Endothelial cell (in vitro differentiated cells): Measurements from ENCODE around the gene LMAN1. TPM values are rescaled to one million over a fixed set of nuclear protein-coding genes. Genes with fewer than 3 reads are reported as not detected.

Experiments
- DNase-seq: peaks from one replicate; pipeline ENCODE4 v3.0.0; 2021; ENCODE audit warnings: low spot score
- H3K27ac Mint-ChIP-seq: one replicate; pipeline ENCODE4 v1.8.0; 2021; ENCODE audit warnings: mixed read lengths, inconsistent platforms; ENCODE audit not compliant: unreplicated experiment
- H3K27me3 Mint-ChIP-seq: one replicate; pipeline ENCODE4 v1.8.0; 2021; ENCODE audit warnings: mild to moderate bottlenecking, moderate library complexity, mixed read lengths, inconsistent platforms; ENCODE audit not compliant: unreplicated experiment
- H3K36me3 Mint-ChIP-seq: one replicate; pipeline ENCODE4 v1.8.0; 2021; ENCODE audit warnings: mild to moderate bottlenecking, low read depth, mixed read lengths, inconsistent platforms; ENCODE audit not compliant: unreplicated experiment
- H3K4me1 Mint-ChIP-seq: one replicate; pipeline ENCODE4 v1.8.0; 2021; ENCODE audit warnings: mild to moderate bottlenecking, mixed read lengths, inconsistent platforms; ENCODE audit not compliant: unreplicated experiment
- H3K4me3 Mint-ChIP-seq: one replicate; pipeline ENCODE4 v1.8.0; 2021; ENCODE audit warnings: mild to moderate bottlenecking, mixed read lengths, inconsistent platforms; ENCODE audit not compliant: unreplicated experiment
- H3K9me3 Mint-ChIP-seq: one replicate; pipeline ENCODE4 v1.8.0; 2021; ENCODE audit warnings: mixed read lengths, inconsistent platforms; ENCODE audit not compliant: unreplicated experiment
- CTCF ChIP-seq: fragments of 200-600 bp; sonication (generic); IDR thresholded peaks from one replicate; pipeline ENCODE4 v1.5.0; 2021; ENCODE audit warnings: antibody characterized with exemption; ENCODE audit not compliant: unreplicated experiment
- total RNA-seq: library from RNA; stranded (reverse); fragmentation: NEBNext Ultra II Directional; extraction: Animal tissue kit (Norgen Biotek cat#: 25700); gene quantifications from one replicate; pipeline ENCODE4 v1.2.1, GENCODE V29; 2021; ENCODE audit not compliant: unreplicated experiment

LMAN1 gene
- total RNA-seq, 1 donor from 2014 or later: 38.5 TPM

DNA sequence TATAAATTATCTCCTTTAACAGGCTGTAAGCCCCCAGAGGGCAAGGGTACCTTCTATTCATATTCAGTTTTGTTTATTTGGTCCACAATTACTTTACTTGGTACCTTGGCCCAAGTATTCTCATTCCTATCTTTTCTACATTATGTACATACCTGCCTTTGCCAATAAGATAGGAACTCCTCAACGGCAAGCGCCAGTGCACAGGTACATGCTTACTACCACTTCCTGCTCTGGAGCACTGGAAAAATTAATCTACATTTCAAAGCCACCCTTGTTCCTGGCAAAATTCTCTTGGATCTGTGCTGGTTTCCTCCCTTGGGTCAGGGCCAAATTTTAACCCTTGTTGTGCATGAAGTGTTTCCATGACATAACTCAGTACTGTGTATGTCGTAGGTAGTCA lies 34.3 kb upstream of the LMAN1 start:
- Mint-ChIP-seq H3K9me3 (no peaks in the 10 kb centered on the region), H3K4me1 (peaks cover 9% of the 10 kb centered on the region), H3K4me3 (no peak overlapping the region), H3K36me3 (no peaks in the 10 kb centered on the region), H3K27me3 (no peaks in the 10 kb centered on the region), H3K27ac (no peak overlapping the region)
- DNase-seq: no peak
- no peak for TF ChIP-seq CTCF

DNA sequence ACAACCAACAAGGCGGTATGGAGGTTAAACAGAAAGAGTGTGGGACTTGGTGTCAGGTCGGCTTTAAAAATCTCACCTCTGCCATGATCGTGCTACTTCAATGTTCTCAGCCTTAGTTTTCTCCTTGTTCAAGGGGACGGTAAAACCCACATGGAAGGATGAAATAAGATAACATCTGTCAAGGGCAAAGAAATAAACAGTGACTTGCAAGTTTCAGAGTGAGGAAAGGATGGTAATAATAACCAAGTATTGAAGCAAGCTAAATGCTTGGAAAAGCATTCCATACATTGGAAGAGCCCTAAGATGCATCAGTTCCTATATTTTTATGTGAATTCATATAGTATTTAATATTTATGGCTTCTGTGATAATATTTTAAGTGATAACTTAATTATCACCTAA lies 29.8 kb upstream of the LMAN1 start:
- H3K4me1 Mint-ChIP-seq: peaks cover 18% of the 10 kb centered on the region
- no peaks in the 10 kb centered on the region for H3K27me3 Mint-ChIP-seq
- DNase-seq: no peak
- TF ChIP-seq CTCF: no peak
- H3K9me3 Mint-ChIP-seq: no peaks in the 10 kb centered on the region
- H3K36me3 Mint-ChIP-seq: no peaks in the 10 kb centered on the region
- H3K4me3 Mint-ChIP-seq: no peak overlapping the region
- H3K27ac Mint-ChIP-seq: no peak overlapping the region

DNA sequence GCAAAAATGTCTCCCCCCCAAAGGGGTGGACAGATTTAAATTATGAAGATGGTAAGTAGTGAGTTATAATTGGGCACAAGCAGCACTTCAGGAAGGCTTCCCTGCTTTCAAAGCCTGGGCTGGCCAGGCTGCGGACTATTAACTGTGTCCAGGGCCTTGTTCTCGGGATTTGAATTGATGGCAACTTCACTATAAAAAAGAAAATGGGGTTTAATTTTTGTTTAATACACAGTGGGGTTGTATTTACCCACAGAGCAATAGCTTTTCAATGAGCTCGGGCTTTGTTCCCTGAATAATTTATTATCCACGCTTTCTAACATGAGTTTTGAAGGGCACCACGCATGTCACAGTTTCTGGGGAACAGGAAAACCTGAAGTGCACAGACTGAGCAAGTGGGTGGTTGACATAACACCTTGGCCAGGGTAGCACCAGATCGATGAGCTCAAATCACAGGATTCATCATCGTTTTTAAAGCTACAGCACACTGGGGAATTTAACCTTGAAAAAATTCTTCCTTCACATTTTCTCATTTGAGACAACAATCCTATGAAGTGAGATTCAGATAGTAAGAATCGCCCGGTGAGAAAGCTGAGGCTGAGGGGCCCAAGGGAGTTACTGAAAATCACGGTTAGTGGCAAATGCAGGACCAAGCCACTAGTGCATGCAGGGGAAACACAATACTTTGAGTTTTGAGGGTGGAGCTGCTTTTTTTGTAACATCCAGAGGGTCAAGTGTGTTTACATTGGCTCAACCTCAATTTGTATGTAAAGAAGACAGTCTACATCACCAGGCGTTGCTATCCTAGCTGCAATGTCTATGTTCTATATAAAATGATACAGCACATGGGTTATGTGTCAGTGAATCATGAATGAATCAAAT lies 28.9 kb upstream of the LMAN1 start:
- H3K27me3 Mint-ChIP-seq: no peaks in the 10 kb centered on the region
- peaks cover 18% of the 10 kb centered on the region for H3K4me1 Mint-ChIP-seq
- no peak for TF ChIP-seq CTCF
- no peak overlapping the region for H3K4me3 Mint-ChIP-seq
- H3K36me3 Mint-ChIP-seq: no peaks in the 10 kb centered on the region
- no peak overlapping the region for H3K27ac Mint-ChIP-seq
- no peaks in the 10 kb centered on the region for H3K9me3 Mint-ChIP-seq
- no peak for DNase-seq

GRCh38 chr18:59386909-59387686 lies 28.0 kb upstream of the LMAN1 start:
- Mint-ChIP-seq H3K9me3 (no peaks in the 10 kb centered on the region), H3K4me1 (peaks cover 18% of the 10 kb centered on the region), H3K4me3 (no peak overlapping the region), H3K27me3 (no peaks in the 10 kb centered on the region), H3K27ac (no peak overlapping the region), H3K36me3 (no peaks in the 10 kb centered on the region)
- TF ChIP-seq CTCF: no peak
- DNase-seq: no peak

- no peak overlapping the region for H3K27ac Mint-ChIP-seq
- no peak for DNase-seq
- no peak for TF ChIP-seq CTCF
- H3K4me3 Mint-ChIP-seq: no peak overlapping the region
- peaks cover 18% of the 10 kb centered on the region for H3K4me1 Mint-ChIP-seq
- no peaks in the 10 kb centered on the region for H3K9me3 Mint-ChIP-seq
- H3K27me3 Mint-ChIP-seq: no peaks in the 10 kb centered on the region
- no peaks in the 10 kb centered on the region for H3K36me3 Mint-ChIP-seq
Measured at GRCh38 chr18:59385191-59385590, 26.1 kb upstream of the LMAN1 start.
